SK-N-SH (cell line): ENCODE measurements around the gene SH3BGR. TPM values are rescaled to one million over a fixed set of nuclear protein-coding genes. Genes with fewer than 3 reads are reported as not detected.

ENCODE experiments used
- CTCF ChIA-PET: fragments of 300-600, 350-600 bp; formaldehyde crosslinking; extraction: SDS; loops from one replicate; lab custom pipeline; 2021; lab: Yijun Ruan, JAX
- POLR2A ChIA-PET: fragments of 350-600 bp; sonication (Branson Sonifier 250); formaldehyde crosslinking; extraction: SDS; loops from one replicate; lab custom pipeline; 2020; ENCODE audit warnings: antibody characterized with exemption, inconsistent platforms; lab: Yijun Ruan, JAX
- DNase-seq: peaks from one replicate; pipeline ENCODE4 v3.0.0; 2012
- H2AFZ ChIP-seq: fragments of 200-600 bp; sonication (generic); 2 replicates; pipeline ENCODE4 v1.8.1; 2016; ENCODE audit warnings: antibody characterized with exemption, mild to moderate bottlenecking, low read depth
- H3F3A ChIP-seq: fragments of 200-600 bp; sonication (generic); replicated peaks from 2 replicates; pipeline ENCODE3; 2016; ENCODE audit warnings: antibody characterized with exemption, mild to moderate bottlenecking; ENCODE audit not compliant: insufficient read depth
- H3K27ac ChIP-seq, 2 experiments: fragments of 200-500 bp in 1 of 2; fragments of 200-600 bp in 1 of 2; sonication (Bioruptor generic) in 1 of 2; sonication (generic), shearing (Covaris generic) in 1 of 2; 2 replicates each; pipeline versions ENCODE4 v1.5.1 to v1.6.1; 2014 to 2016; ENCODE audit warnings: low read depth in 2 of 2, inconsistent platforms in 1 of 2, low read length in 1 of 2, mild to moderate bottlenecking in 1 of 2, mixed read lengths in 1 of 2
- H3K27me3 ChIP-seq: fragments of 200-600 bp; sonication (generic), shearing (Covaris generic); 2 replicates; pipeline ENCODE4 v1.6.1; 2016; ENCODE audit warnings: mixed run types; ENCODE audit not compliant: insufficient read depth
- H3K36me3 ChIP-seq, 2 experiments: fragments of 200-500 bp in 1 of 2; fragments of 200-600 bp in 1 of 2; sonication (Bioruptor generic) in 1 of 2; sonication (generic) in 1 of 2; replicated peaks in 1 of 2; 2 replicates each; pipeline versions ENCODE3 to v1.5.1; 2014 to 2016; ENCODE audit warnings: low read length in 1 of 2, mild to moderate bottlenecking in 1 of 2; ENCODE audit not compliant: insufficient read depth in 2 of 2, control insufficient read depth in 1 of 2
- H3K4me1 ChIP-seq, 2 experiments: fragments of 200-500 bp in 1 of 2; fragments of 200-600 bp in 1 of 2; sonication (Bioruptor generic) in 1 of 2; sonication (generic), shearing (Covaris generic) in 1 of 2; 2 replicates each; pipeline versions ENCODE4 v1.5.1 to v1.6.1; 2014 to 2016; ENCODE audit warnings: low read depth in 1 of 2, low read length in 1 of 2, mixed run types in 1 of 2; ENCODE audit not compliant: insufficient read depth in 2 of 2, control insufficient read depth in 1 of 2
- H3K4me2 ChIP-seq: fragments of 200-600 bp; sonication (generic), shearing (Covaris generic); 2 replicates; pipeline ENCODE4 v1.6.1; 2017; ENCODE audit warnings: mixed run types
- H3K4me3 ChIP-seq, 2 experiments: fragments of 200-500 bp in 1 of 2; fragments of 200-600 bp in 1 of 2; sonication (Bioruptor generic) in 1 of 2; sonication (generic), shearing (Covaris generic) in 1 of 2; 2 replicates each; pipeline versions ENCODE4 v1.5.1 to v1.8.1; 2014 to 2016; ENCODE audit warnings: low read depth in 2 of 2, inconsistent platforms in 1 of 2, low read length in 1 of 2, mild to moderate bottlenecking in 1 of 2, mixed read lengths in 1 of 2, moderate library complexity in 1 of 2
- H3K79me2 ChIP-seq: fragments of 200-600 bp; sonication (generic); 2 replicates; pipeline ENCODE4 v1.8.1; 2017; ENCODE audit warnings: mild to moderate bottlenecking; ENCODE audit not compliant: insufficient read depth
- H3K9ac ChIP-seq: fragments of 200-600 bp; sonication (generic); 2 replicates; pipeline ENCODE4 v1.6.1; 2017; ENCODE audit warnings: mixed run types
- H3K9me2 ChIP-seq: fragments of 200-600 bp; sonication (generic); 2 replicates; pipeline ENCODE4 v1.6.1; 2017; ENCODE audit warnings: mixed run types
- H3K9me3 ChIP-seq: fragments of 200-600 bp; sonication (generic); 2 replicates; pipeline ENCODE4 v1.6.1; 2017; ENCODE audit warnings: mixed run types, mild to moderate bottlenecking, moderate library complexity
- H4K20me1 ChIP-seq: fragments of 200-600 bp; sonication (generic); 2 replicates; pipeline ENCODE4 v1.6.1; 2017; ENCODE audit warnings: mild to moderate bottlenecking, mixed run types; ENCODE audit not compliant: insufficient read depth
- CHD2 ChIP-seq: fragments of 150-350 bp; IDR thresholded peaks from 2 replicates; pipeline ENCODE4 v1.6.1; 2018; ENCODE audit warnings: low read length; ENCODE audit not compliant: partially characterized antibody
- ELF1 ChIP-seq: IDR thresholded peaks from 2 replicates; pipeline ENCODE4 v1.4.0; 2012
- FOSL2 ChIP-seq: IDR thresholded peaks from 2 replicates; pipeline ENCODE4 v1.4.0; 2012; ENCODE audit warnings: low read depth, mild to moderate bottlenecking, moderate library complexity, borderline replicate concordance
- FOXM1 ChIP-seq: IDR thresholded peaks from 2 replicates; pipeline ENCODE4 v1.4.0; 2012; ENCODE audit warnings: low read depth, mild to moderate bottlenecking
- GABPA ChIP-seq: IDR thresholded peaks from 2 replicates; pipeline ENCODE4 v1.4.0; 2012; ENCODE audit warnings: low read depth, mild to moderate bottlenecking
- IRF3 ChIP-seq: fragments of 150-350 bp; IDR thresholded peaks from 2 replicates; pipeline ENCODE4 v1.6.1; 2016; ENCODE audit warnings: mild to moderate bottlenecking, low read depth, low read length
- MXI1 ChIP-seq: IDR thresholded peaks from 2 replicates; pipeline ENCODE4 v1.6.1; 2012; ENCODE audit warnings: mild to moderate bottlenecking, low read depth, low read length, improper control_type of control experiment
- RAD21 ChIP-seq: IDR thresholded peaks from 2 replicates; pipeline ENCODE4 v1.6.1; 2012; ENCODE audit warnings: mild to moderate bottlenecking, low read length
- RCOR1 ChIP-seq: fragments of 150-350 bp; IDR thresholded peaks from 2 replicates; pipeline ENCODE4 v1.6.1; 2017; ENCODE audit warnings: antibody characterized with exemption, low read length
- REST ChIP-seq: IDR thresholded peaks from 2 replicates; pipeline ENCODE4 v1.6.1; 2012; ENCODE audit warnings: mild to moderate bottlenecking, low read depth, low read length, moderate library complexity
- RXRA ChIP-seq: IDR thresholded peaks from 2 replicates; pipeline ENCODE4 v1.4.0; 2012; ENCODE audit warnings: low read depth, mild to moderate bottlenecking, borderline replicate concordance
- SIN3A ChIP-seq: IDR thresholded peaks from 2 replicates; pipeline ENCODE4 v1.6.1; 2012; ENCODE audit warnings: low read depth, mild to moderate bottlenecking, low read length, moderate library complexity, borderline replicate concordance
- SMC3 ChIP-seq: IDR thresholded peaks from 2 replicates; pipeline ENCODE4 v1.6.1; 2012; ENCODE audit warnings: low read depth, low read length, improper control_type of control experiment
- TCF12 ChIP-seq: IDR thresholded peaks from 2 replicates; pipeline ENCODE4 v1.4.0; 2012
- TEAD4 ChIP-seq: IDR thresholded peaks from 2 replicates; pipeline ENCODE4 v1.4.0; 2012; ENCODE audit warnings: mild to moderate bottlenecking, borderline replicate concordance; ENCODE audit not compliant: insufficient read depth
- YY1 ChIP-seq: IDR thresholded peaks from 2 replicates; pipeline ENCODE4 v1.4.0; 2012; ENCODE audit warnings: low read depth, mild to moderate bottlenecking
- WGBS: methylation state at CpG from one replicate; pipeline ENCODE4 v1.1.6; 2017; ENCODE audit warnings: low lambda C conversion rate; 5-methylcytosine and 5-hydroxymethylcytosine counted together
- polyA plus RNA-seq, 3 experiments: library from polyadenylated mRNA; depleted of rRNA; stranded (reverse); fragments of >200 nt; gene quantifications; 2 replicates each; pipeline ENCODE4 v1.2.3, GENCODE V29; 2012
- TF ChIP-seq, protein P1 (sequence below): IDR thresholded peaks from 2 replicates; pipeline ENCODE4; 2012
- TF ChIP-seq, protein P2 (sequence below): fragments of 200-600 bp; sonication (generic); IDR thresholded peaks from 2 replicates; pipeline ENCODE4 v1.6.1; 2017; ENCODE audit warnings: antibody characterized with exemption, mild to moderate bottlenecking, moderate library complexity

The SH3BGR gene
- polyA plus RNA-seq, 1 of the 3 experiments (the other 2 are of a cell fraction): 1.1 TPM

- Histone ChIP-seq H3K79me2 (no peaks in the 10 kb centered on the region), H3K27ac (no peak overlapping the region), H4K20me1 (no peaks in the 10 kb centered on the region), H3K36me3 (no peaks in the 10 kb centered on the region), H3K4me1 (no peaks in the 10 kb centered on the region; a peak in 1 of 4 replicates), H3K4me2 (no peak overlapping the region), H3K9me3 (no peaks in the 10 kb centered on the region), H3F3A (no peaks in the 10 kb centered on the region), H3K9me2 (no peaks in the 10 kb centered on the region), H3K27me3 (no peaks in the 10 kb centered on the region), H2AFZ (no peak overlapping the region), H3K9ac (no peak overlapping the region), H3K4me3 (no peak overlapping the region)
- ChIA-PET POLR2A (no interaction called here), CTCF (interaction anchor here (1.1 to 2.8 kb wide), 4 partner anchors 11 to 111 kb away, joined by 3 to 13 read pairs (median 4); no protein-coding TSS in a partner anchor)
- no peak for DNase-seq
- 85% methylated on average over 6 of the region's 6 CpGs for WGBS
- TF ChIP-seq YY1: no peak
- TF ChIP-seq, protein P1, sequence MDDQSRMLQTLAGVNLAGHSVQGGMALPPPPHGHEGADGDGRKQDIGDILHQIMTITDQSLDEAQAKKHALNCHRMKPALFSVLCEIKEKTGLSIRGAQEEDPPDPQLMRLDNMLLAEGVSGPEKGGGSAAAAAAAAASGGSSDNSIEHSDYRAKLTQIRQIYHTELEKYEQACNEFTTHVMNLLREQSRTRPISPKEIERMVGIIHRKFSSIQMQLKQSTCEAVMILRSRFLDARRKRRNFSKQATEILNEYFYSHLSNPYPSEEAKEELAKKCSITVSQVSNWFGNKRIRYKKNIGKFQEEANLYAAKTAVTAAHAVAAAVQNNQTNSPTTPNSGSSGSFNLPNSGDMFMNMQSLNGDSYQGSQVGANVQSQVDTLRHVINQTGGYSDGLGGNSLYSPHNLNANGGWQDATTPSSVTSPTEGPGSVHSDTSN: no peak
- no peak for TF ChIP-seq TCF12
- TF ChIP-seq RAD21: no peak
- TF ChIP-seq TEAD4: no peak
- no peak for TF ChIP-seq FOSL2
- no peak for TF ChIP-seq RXRA
- TF ChIP-seq IRF3: no peak
- no peak for TF ChIP-seq REST
- no peak for TF ChIP-seq ELF1
- TF ChIP-seq RCOR1: no peak
- TF ChIP-seq FOXM1: no peak
- TF ChIP-seq SMC3: no peak
- TF ChIP-seq, protein P2, sequence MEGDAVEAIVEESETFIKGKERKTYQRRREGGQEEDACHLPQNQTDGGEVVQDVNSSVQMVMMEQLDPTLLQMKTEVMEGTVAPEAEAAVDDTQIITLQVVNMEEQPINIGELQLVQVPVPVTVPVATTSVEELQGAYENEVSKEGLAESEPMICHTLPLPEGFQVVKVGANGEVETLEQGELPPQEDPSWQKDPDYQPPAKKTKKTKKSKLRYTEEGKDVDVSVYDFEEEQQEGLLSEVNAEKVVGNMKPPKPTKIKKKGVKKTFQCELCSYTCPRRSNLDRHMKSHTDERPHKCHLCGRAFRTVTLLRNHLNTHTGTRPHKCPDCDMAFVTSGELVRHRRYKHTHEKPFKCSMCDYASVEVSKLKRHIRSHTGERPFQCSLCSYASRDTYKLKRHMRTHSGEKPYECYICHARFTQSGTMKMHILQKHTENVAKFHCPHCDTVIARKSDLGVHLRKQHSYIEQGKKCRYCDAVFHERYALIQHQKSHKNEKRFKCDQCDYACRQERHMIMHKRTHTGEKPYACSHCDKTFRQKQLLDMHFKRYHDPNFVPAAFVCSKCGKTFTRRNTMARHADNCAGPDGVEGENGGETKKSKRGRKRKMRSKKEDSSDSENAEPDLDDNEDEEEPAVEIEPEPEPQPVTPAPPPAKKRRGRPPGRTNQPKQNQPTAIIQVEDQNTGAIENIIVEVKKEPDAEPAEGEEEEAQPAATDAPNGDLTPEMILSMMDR: no peak
- no peak for TF ChIP-seq CHD2
- no peak for TF ChIP-seq SIN3A
- no peak for TF ChIP-seq MXI1
- TF ChIP-seq GABPA: no peak
Observed at GRCh38 chr21:39452970-39453342, 1.2 kb downstream of the SH3BGR start.
